NB4 (cell line): Measurements from ENCODE around the gene SLC30A9.

Experiments
- DNase-seq: peaks from one replicate; pipeline ENCODE4 v3.0.0; 2010; ENCODE audit warnings: low read depth
- H3K4me3 ChIP-seq: one replicate; pipeline ENCODE4 v1.5.1; 2011; ENCODE audit warnings: mild to moderate bottlenecking, low read depth, low read length, moderate library complexity
- MYC ChIP-seq: IDR thresholded peaks from 2 replicates; pipeline ENCODE4 v1.6.1; 2011; ENCODE audit warnings: low read depth, low read length
- POLR2A ChIP-seq: IDR thresholded peaks from 2 replicates; pipeline ENCODE4 v1.6.1; 2011; ENCODE audit warnings: mild to moderate bottlenecking; ENCODE audit not compliant: insufficient read length; ENCODE audit errors: extremely low read depth
- TF ChIP-seq, protein P1 (sequence below): IDR thresholded peaks from 2 replicates; pipeline ENCODE4 v1.6.1; 2011; ENCODE audit warnings: low read depth, low read length
- TF ChIP-seq, protein P2 (sequence below): IDR thresholded peaks from one replicate; pipeline ENCODE4 v1.5.1; 2012; ENCODE audit warnings: low read depth, low read length

The SLC30A9 gene

DNA sequence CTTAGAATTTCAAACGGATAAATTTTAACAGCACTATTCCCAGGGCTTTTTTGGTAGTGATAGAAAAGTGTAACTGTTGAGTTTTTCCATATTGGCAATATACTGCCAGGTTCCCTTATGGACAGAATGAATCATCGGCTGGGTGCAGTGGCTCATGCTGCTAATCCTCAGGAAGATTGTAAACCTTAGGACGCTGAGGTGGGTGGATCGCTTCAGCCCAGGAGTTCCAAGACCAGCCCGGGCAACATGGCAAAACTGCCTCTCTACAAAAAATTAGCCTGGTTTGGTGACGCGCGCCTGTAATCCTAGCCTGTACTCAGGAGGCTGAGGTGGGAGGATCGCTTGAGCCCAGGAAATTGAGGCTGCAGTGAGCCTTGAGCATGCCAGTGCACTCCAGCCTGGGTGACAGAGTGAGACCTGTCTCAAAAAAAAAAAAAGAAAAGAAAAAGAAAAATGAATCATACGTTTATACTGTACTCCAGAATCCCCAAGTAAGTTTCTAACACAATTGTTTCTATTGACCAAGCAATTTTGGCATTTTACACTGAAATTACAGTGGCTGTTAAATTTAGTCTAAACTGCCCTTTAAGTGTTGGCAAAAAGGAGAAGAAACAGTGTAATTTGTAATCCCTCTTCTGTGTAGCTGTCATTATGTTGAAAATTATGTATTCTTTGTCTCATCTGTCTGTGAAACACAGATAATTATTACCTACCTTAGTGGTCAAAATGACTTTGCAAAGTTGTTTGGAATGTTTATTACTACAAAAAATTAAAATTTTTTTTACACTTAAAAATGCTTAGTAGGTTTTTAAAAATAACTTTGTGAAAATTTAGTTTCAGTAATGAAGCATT is 1.8 kb downstream of the SLC30A9 start:
- TF ChIP-seq, protein P1, sequence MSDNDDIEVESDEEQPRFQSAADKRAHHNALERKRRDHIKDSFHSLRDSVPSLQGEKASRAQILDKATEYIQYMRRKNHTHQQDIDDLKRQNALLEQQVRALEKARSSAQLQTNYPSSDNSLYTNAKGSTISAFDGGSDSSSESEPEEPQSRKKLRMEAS: no peak
- no peak for TF ChIP-seq POLR2A
- TF ChIP-seq, protein P2, sequence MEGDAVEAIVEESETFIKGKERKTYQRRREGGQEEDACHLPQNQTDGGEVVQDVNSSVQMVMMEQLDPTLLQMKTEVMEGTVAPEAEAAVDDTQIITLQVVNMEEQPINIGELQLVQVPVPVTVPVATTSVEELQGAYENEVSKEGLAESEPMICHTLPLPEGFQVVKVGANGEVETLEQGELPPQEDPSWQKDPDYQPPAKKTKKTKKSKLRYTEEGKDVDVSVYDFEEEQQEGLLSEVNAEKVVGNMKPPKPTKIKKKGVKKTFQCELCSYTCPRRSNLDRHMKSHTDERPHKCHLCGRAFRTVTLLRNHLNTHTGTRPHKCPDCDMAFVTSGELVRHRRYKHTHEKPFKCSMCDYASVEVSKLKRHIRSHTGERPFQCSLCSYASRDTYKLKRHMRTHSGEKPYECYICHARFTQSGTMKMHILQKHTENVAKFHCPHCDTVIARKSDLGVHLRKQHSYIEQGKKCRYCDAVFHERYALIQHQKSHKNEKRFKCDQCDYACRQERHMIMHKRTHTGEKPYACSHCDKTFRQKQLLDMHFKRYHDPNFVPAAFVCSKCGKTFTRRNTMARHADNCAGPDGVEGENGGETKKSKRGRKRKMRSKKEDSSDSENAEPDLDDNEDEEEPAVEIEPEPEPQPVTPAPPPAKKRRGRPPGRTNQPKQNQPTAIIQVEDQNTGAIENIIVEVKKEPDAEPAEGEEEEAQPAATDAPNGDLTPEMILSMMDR: no peak
- no peak for TF ChIP-seq MYC
- DNase-seq: peak; percentile 26
- H3K4me3 ChIP-seq: peak overlapping the region; percentile 74

DNA sequence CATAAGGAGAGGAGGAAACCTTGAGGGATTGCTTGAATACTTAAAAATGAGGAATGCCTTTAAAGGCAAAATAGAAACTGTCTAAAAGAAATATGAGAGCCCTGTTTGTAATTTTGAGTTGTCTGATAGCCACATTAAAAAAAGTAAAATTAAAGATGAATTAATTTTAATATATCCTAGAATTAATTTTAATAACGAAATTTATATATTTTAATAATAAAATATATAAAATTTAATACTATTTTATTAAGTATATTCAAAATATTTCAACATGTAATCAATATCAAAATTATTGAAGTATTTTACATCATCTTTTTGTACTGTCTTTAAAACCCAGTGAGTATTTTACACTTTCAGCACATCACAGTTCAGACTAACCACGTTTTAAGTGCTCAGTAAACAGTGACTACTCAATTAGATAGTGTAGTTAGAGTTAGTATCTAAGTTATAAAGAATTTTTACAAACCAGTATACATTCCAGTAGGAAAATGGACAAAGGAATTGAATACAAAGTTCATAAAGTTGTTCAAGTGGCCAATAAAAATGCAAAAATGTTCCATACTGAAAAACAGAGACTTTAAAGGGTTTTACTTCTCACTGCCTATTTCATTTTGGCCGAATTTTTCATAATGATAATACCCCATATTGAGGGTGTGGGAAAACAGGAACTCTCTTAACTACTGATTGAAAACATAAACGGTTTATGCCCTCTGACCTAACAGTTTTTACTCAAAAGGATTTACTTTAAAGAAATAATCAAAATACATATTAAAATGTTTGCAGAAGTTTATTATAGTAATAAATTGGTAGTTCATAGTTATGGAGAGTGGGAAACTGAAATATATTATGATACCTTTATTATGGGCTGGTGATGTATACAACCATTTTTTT is 2.9 kb downstream of the SLC30A9 start:
- DNase-seq: peak; percentile 19
- TF ChIP-seq, protein P2: no peak
- no peak for TF ChIP-seq POLR2A
- no peak for TF ChIP-seq MYC
- TF ChIP-seq, protein P1: no peak
- H3K4me3 ChIP-seq: peak overlapping the region; percentile 74

DNA sequence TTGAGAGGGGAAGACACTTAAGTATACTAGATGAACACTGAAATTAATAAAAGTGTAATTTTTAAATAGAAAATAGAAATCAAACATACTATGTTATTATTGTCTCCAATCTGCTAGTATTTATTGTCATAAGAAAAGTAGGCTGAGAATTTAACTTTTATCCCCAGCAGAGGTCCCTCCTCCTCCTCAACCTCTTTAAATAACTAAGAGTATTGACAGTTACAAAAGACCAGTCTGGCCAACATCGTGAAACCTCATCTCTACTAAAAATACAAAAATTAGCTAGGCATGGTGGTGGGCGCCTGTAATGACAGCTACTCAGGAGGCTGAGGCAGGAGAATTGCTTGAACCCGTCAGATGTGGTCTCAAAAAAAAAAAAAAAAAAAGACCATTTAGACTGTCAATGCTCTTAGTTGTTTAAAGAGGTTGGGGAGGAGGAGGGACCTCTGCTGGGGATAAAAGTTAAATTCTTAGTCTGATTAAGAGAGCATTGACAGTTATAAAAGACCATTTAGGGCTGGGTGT is 4.2 kb downstream of the SLC30A9 start:
- peak; percentile 21 for DNase-seq
- no peak for TF ChIP-seq MYC
- TF ChIP-seq, protein P2: peak; percentile 13
- H3K4me3 ChIP-seq: no peak overlapping the region

DNA sequence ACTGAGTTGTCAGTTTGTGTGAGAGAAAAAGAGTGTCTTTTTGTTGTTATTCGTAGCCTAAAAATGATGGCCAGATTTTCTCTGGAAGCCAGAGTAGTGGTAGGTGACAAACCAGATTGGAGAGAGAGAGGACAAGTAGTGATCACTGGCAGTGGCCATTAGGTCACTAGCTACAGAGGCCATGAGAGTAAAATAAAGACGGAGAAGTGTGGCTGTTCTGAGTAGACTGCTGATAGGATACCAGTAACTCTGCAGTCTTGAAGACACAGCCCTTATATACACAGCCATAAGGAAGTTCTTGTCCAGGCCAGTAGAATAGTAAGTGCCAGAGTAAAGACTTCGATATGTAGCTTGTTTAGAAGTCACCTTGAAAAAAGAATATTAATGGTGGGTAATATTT is 7.7 kb downstream of the SLC30A9 start:
- no peak overlapping the region for H3K4me3 ChIP-seq
- DNase-seq: no peak

DNA sequence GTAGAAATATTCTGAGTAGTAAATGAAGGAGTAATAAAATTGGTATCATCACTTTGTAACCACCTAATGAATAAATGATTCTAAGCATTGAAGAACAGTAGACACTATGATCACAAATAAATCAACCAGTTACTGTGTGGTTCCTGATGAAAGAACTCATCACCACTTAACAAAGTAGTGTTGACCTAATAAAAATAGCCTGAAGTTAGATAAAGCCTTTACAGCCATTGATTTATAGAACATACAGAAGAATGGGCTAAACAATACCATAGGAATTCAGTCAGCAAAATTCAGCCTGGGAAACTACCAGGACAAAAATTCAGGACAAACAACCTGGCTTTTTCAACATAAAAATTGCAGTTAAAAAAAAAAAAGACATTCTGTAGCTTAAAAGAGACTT is 9.0 kb downstream of the SLC30A9 start:
- TF ChIP-seq, protein P2: no peak
- TF ChIP-seq POLR2A (no peak), MYC (no peak)
- TF ChIP-seq, protein P1: no peak
- no peak for DNase-seq
- H3K4me3 ChIP-seq: no peak overlapping the region

More for the DNA sequence above, 7.7 kb downstream of the SLC30A9 start:
- TF ChIP-seq, protein P1: no peak
- TF ChIP-seq, protein P2: no peak
- TF ChIP-seq MYC (no peak), POLR2A (no peak)
